Measurements from ENCODE around the gene NCAN. TPM values are rescaled to one million over a fixed set of nuclear protein-coding genes. Genes with fewer than 3 reads are reported as not detected.

NCAN gene
- total and polyA plus RNA-seq, 2 of the 4 experiments (the other 2 are of a cell fraction) = not detected

DNA sequence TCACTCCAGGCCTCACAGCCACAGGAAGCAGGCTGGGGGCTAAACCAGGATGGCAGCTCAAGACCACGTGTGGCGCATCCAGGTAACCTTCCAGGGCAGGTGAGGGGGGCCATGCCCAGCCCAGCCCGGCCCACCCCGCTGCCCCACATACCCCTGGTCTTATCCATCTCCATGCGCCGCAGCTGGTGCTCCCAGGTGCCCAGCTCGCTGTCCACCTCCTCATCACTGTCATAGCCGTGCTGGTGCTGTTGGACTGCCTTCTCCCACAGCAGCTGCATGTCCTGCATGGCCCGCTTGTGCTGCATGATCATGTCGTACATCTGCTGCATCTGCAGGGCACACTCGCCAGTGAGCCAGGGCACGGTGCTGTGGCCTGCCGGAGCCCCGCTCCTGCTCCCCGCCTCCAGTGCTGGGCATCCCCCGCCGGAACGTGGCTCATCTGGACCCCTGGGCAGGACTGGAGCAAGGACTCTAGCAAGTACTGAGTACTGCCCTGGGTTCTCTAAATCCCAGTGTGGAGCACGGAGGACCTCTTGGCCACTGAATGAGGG lies 67.4 kb downstream of the NCAN start:
- no peak overlapping the region for H3K4me2 ChIP-seq (ENCODE audit: low read depth, low read length)
- H4K5ac ChIP-seq (ENCODE audit: low read depth, low read length) = no peak overlapping the region
- DNase-seq (no peak), ATAC-seq (ENCODE audit: low read depth) (no peak)
- no peak overlapping the region for H3K18ac ChIP-seq (ENCODE audit: low read depth, low read length)
- H2BK5ac ChIP-seq (ENCODE audit: low read depth, low read length, poor library complexity, severe bottlenecking) = no peak overlapping the region
- no peaks in the 10 kb centered on the region for H3K9me3 ChIP-seq (ENCODE audit: control insufficient read depth, insufficient read depth, low read length)
- ChIA-PET POLR2A (ENCODE audit: unreplicated experiment) (no interaction called here), CTCF (no interaction called here)
- 95% methylated on average over 7 of the region's 19 CpGs; no CpG with 5 or more reads in 1 of the 2 experiments for WGBS, 2 experiments (ENCODE audit: extremely low coverage in 2 of 2, insufficient read length in 1 of 2)
- no peak overlapping the region for H3K56ac ChIP-seq (ENCODE audit: extremely low read depth, insufficient read depth, low read length)
- dilution Hi-C loops (cut with HindIII; ENCODE audit: low sequenced_read_pairs, unreplicated experiment) = no loop called here
- H3K14ac ChIP-seq (replicated peaks; ENCODE audit: low read depth, low read length) = no peak overlapping the region
- H3K36me3 ChIP-seq (ENCODE audit: control insufficient read depth, insufficient read depth, low read length) = peaks cover 57% of the 10 kb centered on the region
- no peaks in the 10 kb centered on the region for H4K20me1 ChIP-seq (ENCODE audit: insufficient read depth, low read length)
- intact Hi-C loops (cut with micrococcal nuclease) = no loop called here
- H3K23ac ChIP-seq (ENCODE audit: low read depth, low read length) = no peak overlapping the region
- no peak overlapping the region for H2BK20ac ChIP-seq (ENCODE audit: low read depth, low read length)
- no peaks in the 10 kb centered on the region for H3K79me1 ChIP-seq (ENCODE audit: low read depth in 1 of 2, low read length in 2 of 2)
- H2AFZ ChIP-seq (replicated peaks; ENCODE audit: low read length, poor library complexity) = no peak overlapping the region
- no peak overlapping the region for H3K27ac ChIP-seq (ENCODE audit: insufficient read depth, low read length)
- no peak overlapping the region for H3K4ac ChIP-seq (ENCODE audit: low read depth, low read length)
- H3K4me3 ChIP-seq (ENCODE audit: insufficient read depth, low read depth, low read length) = no peak overlapping the region
- H4K8ac ChIP-seq (ENCODE audit: low read depth in 2 of 2, low read length in 2 of 2) = no peak overlapping the region
- peaks cover 2% of the 10 kb centered on the region; the same call in 1 of the 2 replicates for H3K4me1 ChIP-seq (ENCODE audit: control insufficient read depth, insufficient read depth, low read length)
- TF ChIP-seq RCOR1 (IDR thresholded peaks at IDR 0.05; ENCODE audit: insufficient replicate concordance, low read length) = no peak
- no peak for TF ChIP-seq FOS (IDR thresholded peaks at IDR 0.05; ENCODE audit: low read depth, low read length)
- TF ChIP-seq RFX5 (IDR thresholded peaks at IDR 0.05; ENCODE audit: low read depth, low read length) = no peak
- no peak for TF ChIP-seq POLR2A (IDR thresholded peaks at IDR 0.05; ENCODE audit: low read depth, low read length)
- no peak for TF ChIP-seq CHD1 (IDR thresholded peaks at IDR 0.05; ENCODE audit: low read depth, low read length)
- TF ChIP-seq MAZ (IDR thresholded peaks at IDR 0.05; ENCODE audit: borderline replicate concordance, low read depth, low read length) = no peak
- no peak overlapping the region for H2AK5ac ChIP-seq (ENCODE audit: low read depth, low read length)
- no peak overlapping the region for H2BK120ac ChIP-seq (ENCODE audit: low read depth, low read length)
- no peak overlapping the region for H4K91ac ChIP-seq (ENCODE audit: insufficient read depth, low read depth, low read length)
- H3K27me3 ChIP-seq (ENCODE audit: control insufficient read depth, insufficient read depth, low read length) = no peaks in the 10 kb centered on the region
- H3K9ac ChIP-seq (ENCODE audit: low read depth, low read length) = no peak overlapping the region
- BruUV-seq (replicated peaks) = no TSS peak
- no peaks in the 10 kb centered on the region for H3K9me1 ChIP-seq (ENCODE audit: insufficient read depth, low read length)
- H2AK9ac ChIP-seq (replicated peaks; ENCODE audit: low read depth, low read length, poor library complexity) = no peak overlapping the region
- in situ Hi-C loops (cut with MboI; ENCODE audit: low sequenced_read_pairs) = no loop called here
- H2BK15ac ChIP-seq (ENCODE audit: low read depth, low read length) = no peak overlapping the region
